ENCODE data around the gene ACP7.
A peak's percentile ranks its signal among the peaks of the same experiment; 100 is the strongest.
"Not testable (repeated sequence)": the region's sequence is repeated elsewhere in the genome, so short reads cannot be mapped to it uniquely, and the experiment has no call there.

Gene ACP7

GRCh38 chr19:39109641-39110040 lies 25.5 kb downstream of the ACP7 start:
- DNase-seq (ENCODE audit: low read depth), result no peak

DNA sequence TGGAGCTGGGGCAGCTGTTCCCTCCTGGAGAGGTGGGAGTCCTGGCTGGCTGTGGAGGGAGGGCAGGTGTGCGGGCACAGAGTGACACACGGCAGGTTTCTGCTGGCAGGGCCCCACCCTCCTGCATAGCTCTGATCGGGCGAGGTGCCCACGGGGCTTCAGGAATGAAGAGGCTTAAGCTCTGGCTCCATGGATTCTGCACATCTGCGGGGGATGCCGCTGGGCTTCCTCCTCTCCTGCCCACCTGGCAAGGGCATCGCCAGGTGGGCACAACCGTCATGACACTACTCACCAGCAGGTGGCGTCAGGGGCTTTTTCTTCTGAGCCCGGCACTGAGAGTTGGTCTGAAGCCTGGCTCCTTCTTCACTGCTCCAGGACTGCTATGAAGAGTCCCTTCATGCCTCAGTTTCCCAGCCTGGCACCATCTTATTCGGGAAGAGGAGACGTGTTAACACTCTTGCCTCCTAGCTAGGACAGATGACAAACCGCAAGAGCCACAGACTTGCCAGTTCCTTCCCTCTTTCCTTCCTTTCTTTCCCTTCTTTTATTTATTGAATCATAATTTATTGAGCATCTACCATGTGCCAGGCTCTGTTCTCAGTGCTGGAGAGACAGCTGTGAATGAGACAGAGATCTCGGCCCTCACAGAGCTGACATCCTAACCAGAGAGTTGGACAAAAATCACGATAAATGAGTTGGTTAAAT lies 26.2 kb downstream of the ACP7 start:
- DNase-seq (ENCODE audit: low read depth), result no peak

DNA sequence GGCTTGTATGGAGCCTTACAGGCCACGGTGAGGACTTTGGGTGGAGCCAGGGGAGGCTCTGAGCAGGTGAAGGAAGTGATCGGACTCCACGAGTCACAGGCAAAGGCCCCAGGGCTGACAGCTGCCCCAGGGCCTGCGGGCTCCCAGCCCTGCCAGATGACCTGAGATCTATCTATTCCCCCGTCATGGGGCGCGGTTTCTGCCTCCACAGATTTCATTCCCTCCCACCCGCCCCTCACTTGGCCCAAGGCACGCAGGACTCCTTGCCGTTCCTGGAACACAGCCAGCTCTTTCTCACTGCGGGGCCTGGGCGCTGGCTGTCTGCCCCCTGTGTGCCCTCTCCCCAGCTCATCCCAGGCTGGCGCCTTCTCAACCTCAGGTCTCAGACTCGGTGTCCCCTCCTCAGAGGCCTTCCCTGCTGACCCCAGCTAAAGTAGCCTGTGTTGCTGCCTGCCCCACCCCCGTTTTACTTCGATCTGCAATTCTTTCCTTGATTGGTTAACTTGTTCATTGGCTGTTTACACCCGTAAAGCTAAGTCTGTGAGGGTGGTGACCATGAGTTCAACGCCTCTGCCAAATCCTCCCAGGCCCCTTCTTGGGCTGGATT lies 27.5 kb downstream of the ACP7 start:
- DNase-seq (ENCODE audit: low read depth), result no peak

- no peak for DNase-seq (ENCODE audit: low read depth)
Measured at GRCh38 chr19:39112338-39112890, 28.2 kb downstream of the ACP7 start.

- DNase-seq (ENCODE audit: low read depth), result no peak
Measured at GRCh38 chr19:39113199-39113598, 29.0 kb downstream of the ACP7 start.

- DNase-seq (ENCODE audit: low read depth), result no peak
Measured at GRCh38 chr19:39115105-39115847, 31.1 kb downstream of the ACP7 start.

GRCh38 chr19:39117023-39117422 lies 32.9 kb downstream of the ACP7 start:
- not testable (repeated sequence) for DNase-seq (ENCODE audit: low read depth)

GRCh38 chr19:39119830-39120229 lies 35.7 kb downstream of the ACP7 start:
- DNase-seq (ENCODE audit: low read depth), result no peak

DNA sequence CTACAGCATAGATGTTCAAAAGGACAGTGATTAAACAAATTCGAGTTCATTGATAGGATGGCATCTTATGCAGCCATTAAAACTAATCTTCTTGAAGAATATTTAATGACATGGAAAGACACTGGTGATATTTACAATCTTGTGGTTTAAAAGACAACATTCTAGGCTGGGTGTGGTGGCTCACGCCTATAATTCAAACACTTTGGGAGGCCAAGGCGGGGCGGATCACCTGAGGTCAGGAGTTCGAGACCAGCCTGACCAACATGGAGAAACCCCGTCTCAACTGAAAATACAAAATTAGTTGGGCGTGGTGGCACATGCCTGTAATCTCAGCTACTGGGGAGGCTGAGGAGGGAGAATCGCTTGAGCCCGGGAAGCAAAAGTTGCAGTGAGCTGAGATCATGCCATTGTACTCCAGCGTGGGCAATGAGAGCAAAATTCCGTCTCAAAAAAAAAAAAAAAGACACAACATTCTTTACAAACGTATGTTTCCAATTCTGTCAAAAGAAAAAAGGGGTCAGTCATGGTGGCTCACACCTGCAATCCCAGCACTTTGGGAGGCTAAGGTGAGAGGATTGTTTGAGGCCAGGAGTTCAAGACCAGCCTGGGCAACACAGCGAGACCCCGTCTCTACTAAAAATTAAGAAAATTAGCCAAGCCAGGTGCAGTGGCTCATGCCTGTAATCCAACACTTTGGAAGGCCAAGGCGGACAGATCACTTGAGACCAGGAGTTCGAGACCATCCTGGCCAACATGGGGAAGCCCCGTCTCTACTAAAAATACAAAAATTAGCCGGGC lies 39.0 kb downstream of the ACP7 start:
- DNase-seq (ENCODE audit: low read depth), result no peak

- no peak for DNase-seq (ENCODE audit: low read depth)
Measured at GRCh38 chr19:39124136-39124764, 40.1 kb downstream of the ACP7 start.

- DNase-seq (ENCODE audit: low read depth), result no peak
Measured at GRCh38 chr19:39125199-39125553, 41.0 kb downstream of the ACP7 start.

- peak; percentile 97 for DNase-seq (ENCODE audit: low read depth)
Measured at GRCh38 chr19:39125554-39126311, 41.6 kb downstream of the ACP7 start, which contains the start of gene PAK4. TSS of gene PAK4 (plus strand) at chr19:39125786. CDS start at chr19:39169554, 43,768 bp downstream.

- DNase-seq (ENCODE audit: low read depth), result peak; percentile 44
Measured at GRCh38 chr19:39126312-39127187, 42.4 kb downstream of the ACP7 start.

- DNase-seq (ENCODE audit: low read depth), result no peak
Measured at GRCh38 chr19:39127812-39128515, 43.8 kb downstream of the ACP7 start.

DNA sequence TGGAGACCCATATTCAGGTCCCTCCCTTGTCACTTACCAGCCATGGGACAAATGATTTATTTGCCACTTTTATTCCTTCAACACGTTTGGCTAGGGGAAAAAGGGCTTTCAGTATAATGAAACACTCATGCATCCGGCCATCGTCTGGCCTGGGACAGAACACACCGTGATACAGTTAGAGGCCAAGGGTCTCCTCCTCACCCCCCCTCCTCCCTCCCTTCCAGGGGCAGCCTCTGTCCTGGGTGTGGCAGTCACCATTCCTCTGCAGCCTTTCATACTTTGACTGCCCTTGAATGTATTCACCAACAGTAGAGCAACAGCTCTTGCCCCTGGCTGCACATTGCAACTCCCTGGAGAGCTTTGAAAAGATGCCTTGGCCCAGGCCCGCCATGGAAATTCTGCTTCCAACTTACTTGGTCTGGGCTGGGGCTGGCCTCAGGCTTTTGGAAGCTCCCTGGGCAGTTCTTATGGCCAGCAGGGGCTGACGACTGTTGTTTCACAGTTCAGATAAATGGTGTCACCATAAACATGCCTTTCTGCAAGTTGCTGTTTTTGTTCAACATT lies 44.4 kb downstream of the ACP7 start:
- DNase-seq (ENCODE audit: low read depth), result no peak

- no peak for DNase-seq (ENCODE audit: low read depth)
Measured at GRCh38 chr19:39129116-39129515, 44.9 kb downstream of the ACP7 start.

DNA sequence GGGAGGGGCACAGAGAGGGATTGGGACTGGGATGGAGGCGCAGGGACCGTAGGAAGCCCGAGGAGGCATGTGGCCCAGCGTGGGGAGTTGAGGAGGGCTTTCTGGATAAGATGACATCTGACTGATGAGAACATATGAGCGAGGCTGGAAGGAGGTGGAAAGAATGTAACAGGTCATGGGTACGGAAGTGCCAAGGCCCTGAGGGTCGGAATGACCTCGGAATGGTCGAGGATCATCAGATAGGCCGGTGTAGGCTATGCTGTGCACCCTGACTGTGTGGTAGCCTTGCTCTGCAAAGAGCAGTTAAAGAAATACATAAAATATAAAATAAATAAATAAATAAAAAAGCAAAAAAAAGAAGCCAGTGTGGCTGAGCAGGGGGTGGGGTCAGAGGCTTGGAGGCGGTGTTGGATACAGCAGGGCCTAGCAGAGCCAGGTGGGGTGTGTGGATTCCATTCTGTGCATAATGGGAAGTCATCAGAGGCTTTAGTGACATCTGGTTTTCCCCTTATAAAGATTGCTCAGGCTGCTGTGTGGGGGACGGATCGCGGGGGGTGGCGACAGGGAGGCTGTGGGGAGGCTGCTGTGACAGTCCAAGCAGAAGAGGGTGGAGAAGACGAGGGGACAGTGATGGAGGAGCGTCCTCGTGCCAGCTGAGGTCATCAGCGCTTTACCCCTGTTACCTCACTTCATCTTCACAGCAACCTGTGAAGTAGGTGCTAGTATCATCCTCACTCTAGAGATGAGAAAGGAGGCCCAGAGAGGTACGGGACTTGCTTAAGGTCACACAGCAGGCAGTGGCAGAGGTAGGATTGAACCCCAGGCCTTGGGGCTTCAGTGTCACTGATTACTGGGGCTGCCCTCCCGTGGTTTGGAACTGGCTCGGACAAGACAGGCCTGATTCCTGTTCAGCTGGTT lies 46.4 kb downstream of the ACP7 start:
- DNase-seq (ENCODE audit: low read depth), result no peak

Data from iris pigment epithelial cell (primary cell).